Panc1 (cell line): Measurements from ENCODE around the gene COPB1. TPM values are rescaled to one million over a fixed set of nuclear protein-coding genes. Genes with fewer than 3 reads are reported as not detected.
A peak's percentile ranks its signal among the peaks of the same experiment; 100 is the strongest.

Experiments used
- ATAC-seq: fragments of 200-7000 bp; cut with Tn5 transposase; 2 replicates; pipeline ENCODE4 v1.9.1; 2020; ENCODE audit warnings: mild to moderate bottlenecking, moderate library complexity
- BruUV-seq: library from RNA; stranded (reverse); fragments of 400-500 nt; replicated peaks from 2 replicates; lab custom pipeline; 2021; lab: Mats Ljungman, UMichigan
- CTCF ChIA-PET: fragments of 300-600 bp; sonication (Branson Sonifier 250); formaldehyde crosslinking; loops from one replicate; lab custom pipeline; 2022; ENCODE audit warnings: antibody characterized with exemption; lab: Charles Lee
- POLR2A ChIA-PET: fragments of 300-600 bp; sonication (Branson Sonifier 250); formaldehyde crosslinking; loops from one replicate; lab custom pipeline; 2022; ENCODE audit warnings: antibody characterized with exemption; lab: Charles Lee
- DNase-seq: peaks from one replicate; pipeline ENCODE4 v3.0.0-alpha.2; 2010; ENCODE audit warnings: low read depth, low spot score
- H3K27ac ChIP-seq: 2 replicates; pipeline ENCODE4 v1.5.1; 2011; ENCODE audit warnings: mild to moderate bottlenecking, low read length, inconsistent platforms
- H3K27me3 ChIP-seq: fragments of 200-500 bp; sonication (Bioruptor generic); 2 replicates; pipeline ENCODE4 v1.6.0; 2014; ENCODE audit warnings: low read length, inconsistent platforms; ENCODE audit not compliant: control insufficient read depth, insufficient read depth
- H3K36me3 ChIP-seq: fragments of 200-500 bp; sonication (Bioruptor generic); 2 replicates; pipeline ENCODE4 v1.5.1; 2014; ENCODE audit warnings: inconsistent platforms, mild to moderate bottlenecking, low read length, moderate library complexity; ENCODE audit not compliant: control insufficient read depth, insufficient read depth
- H3K4me1 ChIP-seq: 2 replicates; pipeline ENCODE4 v1.5.1; 2011; ENCODE audit warnings: inconsistent platforms, mild to moderate bottlenecking, low read length, moderate library complexity; ENCODE audit not compliant: control insufficient read depth, insufficient read depth
- H3K4me3 ChIP-seq, 2 experiments: 2 replicates each; pipeline ENCODE4 v1.5.1; 2011 to 2012; ENCODE audit warnings: low read depth in 2 of 2, low read length in 2 of 2, mild to moderate bottlenecking in 2 of 2, inconsistent platforms in 1 of 2, moderate library complexity in 1 of 2
- H3K9me3 ChIP-seq: fragments of 200-500 bp; sonication (Bioruptor generic); 2 replicates; pipeline ENCODE4 v1.5.1; 2014; ENCODE audit warnings: low read depth, mild to moderate bottlenecking, inconsistent platforms, low read length, moderate library complexity; ENCODE audit not compliant: control insufficient read depth, insufficient read depth
- CTCF ChIP-seq: fragments of 450-650 bp; IDR thresholded peaks from 2 replicates; pipeline ENCODE4 v1.5.1; 2017; ENCODE audit warnings: mild to moderate bottlenecking
- POLR2AphosphoS5 ChIP-seq: IDR thresholded peaks from 2 replicates; pipeline ENCODE4 v1.6.1; 2012; ENCODE audit warnings: mild to moderate bottlenecking, low read depth, low read length, moderate library complexity
- SIN3A ChIP-seq: IDR thresholded peaks from 2 replicates; pipeline ENCODE4 v1.6.1; 2012; ENCODE audit warnings: low read depth, mild to moderate bottlenecking, low read length, moderate library complexity, borderline replicate concordance; ENCODE audit not compliant: insufficient read depth
- TCF7L2 ChIP-seq: IDR thresholded peaks from 2 replicates; pipeline ENCODE4 v1.6.1; 2011; ENCODE audit warnings: mild to moderate bottlenecking, low read depth, low read length, inconsistent platforms
- in situ Hi-C: cut with HindIII; loops from 2 replicates; pipeline ENCODE4 v1.10.0; 2016; ENCODE audit warnings: low sequenced_read_pairs, low pct_unique_long_range_greater_than_20kb
- intact Hi-C: fragments of 100-400 bp; cut with micrococcal nuclease; formaldehyde crosslinking; loops from one replicate; pipeline ENCODE4 v1.10.0; 2022; ENCODE audit not compliant: unreplicated experiment
- total RNA-seq: library from RNA; stranded (reverse); gene quantifications from one replicate; pipeline ENCODE4 v1.2.1, GENCODE V29; 2021; ENCODE audit not compliant: unreplicated experiment
- TF ChIP-seq, protein P1 (sequence below), 2 experiments: IDR thresholded peaks; 2 replicates each; pipeline ENCODE4 v1.6.1; 2011 to 2012; ENCODE audit warnings: low read depth in 2 of 2, control low read depth in 1 of 2, low read length in 1 of 2, mild to moderate bottlenecking in 1 of 2, moderate library complexity in 1 of 2; ENCODE audit not compliant: insufficient read depth in 1 of 2

COPB1 gene
- total RNA-seq, 1 experiment from 2014 or later: 123 TPM

DNA sequence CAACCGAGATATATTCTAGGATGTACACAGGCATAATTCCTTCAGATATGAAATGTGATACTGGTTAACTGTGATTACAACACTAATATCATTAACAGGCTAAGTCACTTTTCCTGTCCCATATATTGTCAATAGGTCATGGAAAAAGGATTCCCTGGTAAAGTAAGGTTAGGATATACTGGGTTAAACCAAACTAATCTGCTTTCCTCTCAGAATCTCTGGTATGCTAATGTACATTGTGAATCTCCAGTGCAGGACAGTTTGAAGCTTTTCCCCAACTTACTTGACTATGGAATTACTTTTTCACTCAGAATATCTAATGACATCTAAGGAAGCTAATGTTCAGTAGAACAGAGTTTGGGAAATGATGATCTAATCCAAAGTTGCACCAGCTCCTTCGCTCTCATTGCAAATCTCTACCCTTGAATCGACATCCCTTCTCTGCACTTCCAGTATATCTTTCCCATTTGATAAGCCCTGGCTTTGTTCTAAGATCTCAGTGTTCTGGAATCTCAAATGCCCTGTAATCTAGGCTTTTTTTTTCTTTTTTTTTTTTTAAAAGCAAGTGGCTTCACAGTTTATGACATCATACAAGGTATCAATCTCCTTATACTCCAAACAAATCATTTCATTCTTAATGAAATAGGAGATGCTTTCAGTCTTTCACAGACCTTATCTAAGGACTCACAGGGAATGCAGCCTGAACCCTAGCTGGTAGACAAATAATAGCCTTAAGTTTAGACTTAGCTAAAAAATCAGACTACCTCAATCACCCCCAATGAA is 43.8 kb downstream of the COPB1 start:
- Histone ChIP-seq H3K4me3 (no peak overlapping the region), H3K27ac (no peak overlapping the region), H3K9me3 (no peaks in the 10 kb centered on the region), H3K36me3 (peaks cover 11% of the 10 kb centered on the region), H3K27me3 (no peaks in the 10 kb centered on the region), H3K4me1 (no peaks in the 10 kb centered on the region)
- DNase-seq (no peak), ATAC-seq (no peak)
- in situ Hi-C loops: no loop called here
- intact Hi-C loops: loop anchor here (1.0 kb wide), 1 partner anchor 156 kb away; no protein-coding TSS in a partner anchor
- CTCF ChIA-PET: interaction anchor here (0.6 to 2.5 kb wide), 12 partner anchors 12 to 694 kb away, joined by 3 to 47 read pairs (median 5); no protein-coding TSS in a partner anchor
- POLR2A ChIA-PET: no interaction called here
- no TSS peak for BruUV-seq
- TF ChIP-seq SIN3A (no peak), TCF7L2 (no peak), CTCF (no peak), POLR2AphosphoS5 (no peak)
- TF ChIP-seq, protein P1, sequence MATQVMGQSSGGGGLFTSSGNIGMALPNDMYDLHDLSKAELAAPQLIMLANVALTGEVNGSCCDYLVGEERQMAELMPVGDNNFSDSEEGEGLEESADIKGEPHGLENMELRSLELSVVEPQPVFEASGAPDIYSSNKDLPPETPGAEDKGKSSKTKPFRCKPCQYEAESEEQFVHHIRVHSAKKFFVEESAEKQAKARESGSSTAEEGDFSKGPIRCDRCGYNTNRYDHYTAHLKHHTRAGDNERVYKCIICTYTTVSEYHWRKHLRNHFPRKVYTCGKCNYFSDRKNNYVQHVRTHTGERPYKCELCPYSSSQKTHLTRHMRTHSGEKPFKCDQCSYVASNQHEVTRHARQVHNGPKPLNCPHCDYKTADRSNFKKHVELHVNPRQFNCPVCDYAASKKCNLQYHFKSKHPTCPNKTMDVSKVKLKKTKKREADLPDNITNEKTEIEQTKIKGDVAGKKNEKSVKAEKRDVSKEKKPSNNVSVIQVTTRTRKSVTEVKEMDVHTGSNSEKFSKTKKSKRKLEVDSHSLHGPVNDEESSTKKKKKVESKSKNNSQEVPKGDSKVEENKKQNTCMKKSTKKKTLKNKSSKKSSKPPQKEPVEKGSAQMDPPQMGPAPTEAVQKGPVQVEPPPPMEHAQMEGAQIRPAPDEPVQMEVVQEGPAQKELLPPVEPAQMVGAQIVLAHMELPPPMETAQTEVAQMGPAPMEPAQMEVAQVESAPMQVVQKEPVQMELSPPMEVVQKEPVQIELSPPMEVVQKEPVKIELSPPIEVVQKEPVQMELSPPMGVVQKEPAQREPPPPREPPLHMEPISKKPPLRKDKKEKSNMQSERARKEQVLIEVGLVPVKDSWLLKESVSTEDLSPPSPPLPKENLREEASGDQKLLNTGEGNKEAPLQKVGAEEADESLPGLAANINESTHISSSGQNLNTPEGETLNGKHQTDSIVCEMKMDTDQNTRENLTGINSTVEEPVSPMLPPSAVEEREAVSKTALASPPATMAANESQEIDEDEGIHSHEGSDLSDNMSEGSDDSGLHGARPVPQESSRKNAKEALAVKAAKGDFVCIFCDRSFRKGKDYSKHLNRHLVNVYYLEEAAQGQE (IDR thresholded peaks at IDR 0.05; ENCODE audit: insufficient read depth in 1 of 2, low read depth in 2 of 2, low read length in 1 of 2): no peak

DNA sequence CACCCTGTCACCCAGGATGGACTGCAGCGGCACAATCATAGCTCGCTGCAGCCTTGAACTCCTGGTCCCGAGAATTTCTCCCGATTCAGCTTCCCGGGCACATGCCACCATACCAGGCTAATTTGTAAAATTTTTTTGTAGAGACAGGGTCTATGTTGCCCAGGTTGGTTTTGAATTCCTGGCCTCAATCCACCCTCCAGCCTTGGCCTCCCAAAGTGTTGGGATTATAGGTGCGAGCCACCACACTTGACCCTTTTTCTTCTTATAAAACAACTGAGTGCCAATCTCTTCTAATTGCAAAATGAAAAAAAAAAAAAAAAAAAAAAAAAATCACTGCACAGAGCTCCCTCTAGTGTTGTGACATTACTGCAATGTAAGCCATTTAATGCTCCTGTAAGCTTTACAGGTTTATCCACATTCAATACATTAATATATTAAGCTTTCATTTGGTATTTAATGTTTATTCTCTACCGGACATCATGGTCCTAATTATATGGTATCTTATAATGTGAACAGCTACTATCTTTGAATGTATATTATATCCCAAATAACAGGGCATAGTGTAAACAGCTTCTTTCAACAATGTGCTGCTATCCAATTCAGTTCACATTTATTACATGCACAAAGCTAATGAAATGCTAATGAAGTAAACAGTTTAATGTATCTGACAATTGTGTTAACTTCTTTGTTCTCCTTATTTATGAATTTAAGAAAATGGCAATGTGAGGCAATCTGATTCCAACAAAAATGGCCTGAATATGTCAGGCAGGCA is 44.6 kb downstream of the COPB1 start:
- in situ Hi-C loops: no loop called here
- no TSS peak for BruUV-seq

More for the DNA sequence above, 44.6 kb downstream of the COPB1 start:
- H3K4me3 ChIP-seq: no peak overlapping the region
- no peak for TF ChIP-seq TCF7L2
- TF ChIP-seq CTCF: peak; percentile 78
- H3K27me3 ChIP-seq: no peaks in the 10 kb centered on the region
- DNase-seq: peak; percentile 28
- intact Hi-C loops: loop anchor here (1.0 kb wide), 1 partner anchor 155 kb away; no protein-coding TSS in a partner anchor
- no peak overlapping the region for H3K27ac ChIP-seq
- H3K9me3 ChIP-seq: no peaks in the 10 kb centered on the region
- peaks cover 7% of the 10 kb centered on the region for H3K36me3 ChIP-seq
- ATAC-seq: peak; percentile 68
- CTCF ChIA-PET: interaction anchor here (0.6 to 2.5 kb wide), 15 partner anchors 12 to 693 kb away, joined by 3 to 47 read pairs (median 5); no protein-coding TSS in a partner anchor
- POLR2A ChIA-PET: interaction anchor here (0.5 to 0.8 kb wide), 3 partner anchors 53 to 197 kb away, joined by 3 to 17 read pairs (median 3); no protein-coding TSS in a partner anchor
- H3K4me1 ChIP-seq: no peaks in the 10 kb centered on the region
